B cell (primary cell): ENCODE data around the gene ZC3H7A. TPM values are rescaled to one million over a fixed set of nuclear protein-coding genes. Genes with fewer than 3 reads are reported as not detected.

Experiments
- ATAC-seq: fragments of 200-7000 bp; cut with Tn5 transposase; one replicate; pipeline ENCODE4 v1.10.0; 2021; ENCODE audit warnings: low read depth, mild to moderate bottlenecking, moderate number of reproducible peaks, moderate library complexity
- CTCF ChIA-PET: fragments of 350-600 bp; sonication (Branson Sonifier 250); formaldehyde crosslinking; loops from one replicate; lab custom pipeline; 2021; ENCODE audit warnings: antibody characterized with exemption, inconsistent platforms; lab: Charles Lee
- POLR2A ChIA-PET: fragments of 350-600 bp; sonication (Branson Sonifier 250); formaldehyde crosslinking; loops from one replicate; lab custom pipeline; 2021; ENCODE audit warnings: antibody characterized with exemption; lab: Charles Lee
- DNase-seq: peaks from one replicate; pipeline ENCODE4 v3.0.0; 2013
- H2AFZ ChIP-seq: 2 replicates; pipeline ENCODE4 v1.6.1; 2012; ENCODE audit warnings: mild to moderate bottlenecking, low read depth, low read length; ENCODE audit not compliant: insufficient read depth, poor library complexity, severe bottlenecking
- H3K27ac ChIP-seq, 2 donors: 1 replicate in 1 of 2; 2 replicates in 1 of 2; pipeline ENCODE4 v1.5.1; 2012 to 2013; ENCODE audit warnings: low read length in 2 of 2, mild to moderate bottlenecking in 2 of 2, moderate library complexity in 1 of 2
- H3K27me3 ChIP-seq, 4 experiments: fragments of 200-600 bp in 1 of 4; sonication (generic) in 1 of 4; replicated peaks in 1 of 4; 1 replicate in 2 of 4; 2 replicates in 2 of 4; pipeline versions ENCODE4 v1.6.1 to v1.7.0; 2013 to 2016; ENCODE audit warnings: low read length in 3 of 4, mild to moderate bottlenecking in 2 of 4, mixed read lengths in 1 of 4, moderate library complexity in 1 of 4; ENCODE audit not compliant: insufficient read depth in 4 of 4, control insufficient read depth in 3 of 4; ENCODE audit errors: control extremely low read depth in 1 of 4
- H3K36me3 ChIP-seq, 2 experiments: replicated peaks in 1 of 2; 1 replicate in 1 of 2; 2 replicates in 1 of 2; pipeline versions ENCODE4 v1.6.1 to v1.7.1; 2013; ENCODE audit warnings: low read length in 1 of 2; ENCODE audit not compliant: insufficient read depth in 2 of 2, control insufficient read depth in 1 of 2; ENCODE audit errors: control extremely low read depth in 1 of 2, extremely low read depth in 1 of 2
- H3K4me1 ChIP-seq, 2 donors: fragments of 200-600 bp in 1 of 2; sonication (generic) in 1 of 2; 1 replicate in 1 of 2; 2 replicates in 1 of 2; pipeline versions ENCODE4 v1.5.1 to v1.6.1; 2013 to 2017; ENCODE audit warnings: low read length in 2 of 2; ENCODE audit not compliant: control insufficient read depth in 2 of 2, insufficient read depth in 2 of 2
- H3K4me2 ChIP-seq: replicated peaks from 2 replicates; pipeline ENCODE3; 2012; ENCODE audit warnings: mild to moderate bottlenecking, low read depth, low read length; ENCODE audit not compliant: poor library complexity, severe bottlenecking
- H3K4me3 ChIP-seq, 5 experiments: fragments of 200-600 bp in 1 of 5; sonication (generic) in 1 of 5; 1 replicate in 3 of 5; 2 replicates in 2 of 5; pipeline versions ENCODE4 v1.5.1 to v1.7.0; 2011 to 2016; ENCODE audit warnings: low read length in 4 of 5, mild to moderate bottlenecking in 4 of 5, low read depth in 2 of 5, control low read depth in 1 of 5, moderate library complexity in 1 of 5; ENCODE audit not compliant: insufficient read depth in 1 of 5; ENCODE audit errors: control extremely low read depth in 1 of 5, extremely low read depth in 1 of 5
- H3K79me2 ChIP-seq: fragments of 200-600 bp; sonication (generic); one replicate; pipeline ENCODE4 v1.6.0; 2016; ENCODE audit warnings: low read length; ENCODE audit not compliant: control insufficient read depth, insufficient read depth
- H3K9ac ChIP-seq: fragments of 200-600 bp; sonication (generic); 2 replicates; pipeline ENCODE4 v1.6.1; 2017; ENCODE audit warnings: mild to moderate bottlenecking, low read length, moderate library complexity
- H3K9me3 ChIP-seq, 3 donors: one replicate each; pipeline versions ENCODE4 v1.6.1 to v1.7.1; 2013; ENCODE audit warnings: low read length in 2 of 3; ENCODE audit not compliant: control insufficient read depth in 2 of 3, insufficient read depth in 1 of 3; ENCODE audit errors: control extremely low read depth in 1 of 3
- H4K20me1 ChIP-seq: 2 replicates; pipeline ENCODE4 v1.6.0; 2012; ENCODE audit warnings: mild to moderate bottlenecking, low read length; ENCODE audit not compliant: insufficient read depth, control insufficient read depth, poor library complexity, severe bottlenecking
- H3K27ac Mint-ChIP-seq: one replicate; pipeline ENCODE4 v1.8.0; 2021; ENCODE audit warnings: mixed read lengths
- H3K27me3 Mint-ChIP-seq: one replicate; pipeline ENCODE4 v1.8.0; 2021; ENCODE audit warnings: mixed read lengths
- H3K4me1 Mint-ChIP-seq: one replicate; pipeline ENCODE4 v1.8.0; 2021; ENCODE audit warnings: mixed read lengths
- H3K4me3 Mint-ChIP-seq: one replicate; pipeline ENCODE4 v1.8.0; 2021; ENCODE audit warnings: mixed read lengths
- H3K9me3 Mint-ChIP-seq: one replicate; pipeline ENCODE4 v1.8.0; 2022; ENCODE audit warnings: mixed read lengths; ENCODE audit not compliant: insufficient read depth
- CTCF ChIP-seq: fragments of 200-600 bp; IDR thresholded peaks from one replicate; pipeline ENCODE4 v1.8.0; 2022; ENCODE audit warnings: antibody characterized with exemption, mild to moderate bottlenecking
- WGBS: methylation state at CpG from one replicate; pipeline ENCODE4 v1.1.5; 2013; ENCODE audit warnings: missing lambda C conversion rate; ENCODE audit not compliant: insufficient coverage; 5-methylcytosine and 5-hydroxymethylcytosine counted together
- intact Hi-C: fragments of 100-400 bp; cut with micrococcal nuclease; formaldehyde crosslinking; loops from one replicate; pipeline ENCODE4 v1.10.0; 2022
- polyA plus RNA-seq: library from polyadenylated mRNA; depleted of rRNA; stranded (reverse); fragments of >200 nt; gene quantifications from 2 replicates; pipeline ENCODE4 v1.2.3, GENCODE V29; 2012
- total RNA-seq, 2 donors: library from RNA; stranded (reverse); fragments of 120-200 nt in 1 of 2; gene quantifications; 1 replicate in 1 of 2; 2 replicates in 1 of 2; pipeline versions ENCODE4 v1.2.3 to v1.2.4, GENCODE V29; 2013 to 2022

Gene ZC3H7A
- total and polyA plus RNA-seq, 2 donors (not counting 1 experiment from before 2014, with no cell fraction given) = 40.8 to 126 TPM

GRCh38 chr16:11729787-11730186 lies 67.3 kb downstream of the ZC3H7A start:
- no peak for ATAC-seq

More at GRCh38 chr16:11729787-11730186, 67.3 kb downstream of the ZC3H7A start:
- peaks cover 12 to 79% of the 10 kb centered on the region in 2 experiments for H3K36me3 ChIP-seq
- peaks cover 4 to 7% of the 10 kb centered on the region in 2 donors for H3K4me1 ChIP-seq
- H3K27me3 Mint-ChIP-seq = no peaks in the 10 kb centered on the region
- DNase-seq = no peak
- H3K9ac ChIP-seq = no peak overlapping the region
- H3K9me3 ChIP-seq = no peaks in the 10 kb centered on the region
- no peaks in the 10 kb centered on the region for H4K20me1 ChIP-seq
- peaks cover 59% of the 10 kb centered on the region for H3K79me2 ChIP-seq
- CTCF ChIA-PET = interaction anchor here (1.3 to 1.6 kb wide), 2 partner anchors 15 to 198 kb away, joined by 4 to 6 read pairs; no protein-coding TSS in a partner anchor
- no peak overlapping the region for H3K4me2 ChIP-seq
- intact Hi-C loops = no loop called here
- POLR2A ChIA-PET = no interaction called here
- no peak overlapping the region for H3K27ac ChIP-seq
- H3K4me1 Mint-ChIP-seq = peaks cover 18% of the 10 kb centered on the region
- H3K4me3 ChIP-seq = no peak overlapping the region
- WGBS = 92% methylated on average over 2 of the region's 3 CpGs
- H3K27ac Mint-ChIP-seq = no peak overlapping the region
- no peak overlapping the region for H2AFZ ChIP-seq
- TF ChIP-seq CTCF = no peak
- no peaks in the 10 kb centered on the region for H3K9me3 Mint-ChIP-seq
- H3K27me3 ChIP-seq = no peaks in the 10 kb centered on the region
- no peak overlapping the region for H3K4me3 Mint-ChIP-seq
